ENCODE measurements around the gene GMPPA.

The GMPPA gene

DNA sequence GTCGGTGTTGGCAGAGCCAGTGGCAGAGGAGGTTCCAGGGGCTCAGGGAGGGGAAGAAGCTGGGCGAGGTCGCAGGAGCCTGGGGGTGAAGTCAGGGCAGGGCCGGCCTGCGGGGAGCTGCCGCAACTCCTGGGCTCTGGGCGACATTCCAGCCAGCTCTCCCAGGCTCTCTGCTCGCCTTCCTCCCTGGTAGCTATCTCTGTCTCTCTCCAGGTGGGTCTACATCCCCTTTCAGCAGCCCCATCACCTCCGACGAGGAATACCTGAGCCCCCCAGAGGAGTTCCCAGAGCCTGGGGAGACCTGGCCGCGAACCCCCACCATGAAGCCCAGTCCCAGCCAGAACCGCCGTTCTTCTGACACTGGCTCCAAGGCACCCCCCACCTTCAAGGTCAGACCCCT is 37.0 kb upstream of the GMPPA start:
- no peak for DNase-seq
- no peak for TF ChIP-seq GATA1 (IDR thresholded peaks at IDR 0.05; ENCODE audit: low read depth, low read length)
- TF ChIP-seq POLR2A (IDR thresholded peaks at IDR 0.05; ENCODE audit: low read length) = no peak

- DNase-seq = no peak
- TF ChIP-seq GATA1 (IDR thresholded peaks at IDR 0.05; ENCODE audit: low read depth, low read length) (no peak), POLR2A (IDR thresholded peaks at IDR 0.05; ENCODE audit: low read length) (no peak)
Measured at GRCh38 chr2:219462349-219462748, 36.3 kb upstream of the GMPPA start.

GRCh38 chr2:219464286-219465032 is 34.2 kb upstream of the GMPPA start:
- no peak for DNase-seq
- TF ChIP-seq POLR2A (IDR thresholded peaks at IDR 0.05; ENCODE audit: low read length) (no peak), GATA1 (IDR thresholded peaks at IDR 0.05; ENCODE audit: low read depth, low read length) (no peak)

DNA sequence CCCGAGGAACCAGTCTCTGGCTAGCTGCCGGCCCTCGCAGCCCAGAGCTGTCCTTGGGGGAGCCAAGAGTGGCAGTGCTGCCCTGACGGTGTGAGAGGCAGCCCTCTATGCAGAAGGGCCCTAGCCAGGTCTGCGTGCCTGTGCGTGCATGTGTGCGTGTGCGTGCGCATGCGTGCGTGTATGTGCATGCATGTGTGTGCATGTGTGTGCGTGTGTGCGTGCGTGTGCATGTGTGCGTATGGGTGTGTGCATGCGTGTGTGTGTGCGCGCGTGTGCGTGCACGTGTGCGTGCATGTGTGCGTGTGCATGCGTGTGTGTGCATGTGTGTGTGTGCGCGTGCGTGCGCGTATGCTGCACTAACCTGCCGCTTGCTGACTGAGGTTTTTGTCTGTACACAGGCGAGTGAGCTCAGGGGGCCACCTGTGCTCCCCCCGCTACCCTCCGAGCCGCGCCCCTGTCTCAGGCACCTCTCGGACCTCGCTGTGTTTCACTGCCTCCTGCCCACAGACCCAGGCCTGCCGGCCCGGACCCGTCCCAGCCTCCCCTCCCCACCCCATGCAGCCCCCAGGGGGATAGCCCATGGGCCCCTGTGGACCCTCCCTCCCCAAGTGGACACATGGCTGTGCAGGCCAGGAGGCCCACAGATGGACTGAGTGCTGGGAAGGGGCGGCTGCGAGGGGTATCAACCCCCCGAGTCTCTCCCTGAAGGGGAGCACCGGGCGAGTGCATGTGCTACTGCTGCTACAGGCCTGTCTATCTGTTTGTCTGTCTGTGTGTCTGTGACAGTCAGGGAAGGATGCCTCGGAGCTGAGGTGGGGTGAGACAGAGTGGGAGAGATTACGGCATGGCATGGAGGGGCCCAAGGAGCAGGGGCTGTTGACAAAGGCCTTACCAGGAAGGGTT is 32.8 kb upstream of the GMPPA start:
- no peak for DNase-seq
- TF ChIP-seq POLR2A (IDR thresholded peaks at IDR 0.05; ENCODE audit: low read length) (no peak), GATA1 (IDR thresholded peaks at IDR 0.05; ENCODE audit: low read depth, low read length) (no peak)

- no peak for DNase-seq
- TF ChIP-seq GATA1 (IDR thresholded peaks at IDR 0.05; ENCODE audit: low read depth, low read length) = no peak
- TF ChIP-seq POLR2A (IDR thresholded peaks at IDR 0.05; ENCODE audit: low read length) = no peak
Measured at GRCh38 chr2:219466816-219467735, 31.6 kb upstream of the GMPPA start.

DNA sequence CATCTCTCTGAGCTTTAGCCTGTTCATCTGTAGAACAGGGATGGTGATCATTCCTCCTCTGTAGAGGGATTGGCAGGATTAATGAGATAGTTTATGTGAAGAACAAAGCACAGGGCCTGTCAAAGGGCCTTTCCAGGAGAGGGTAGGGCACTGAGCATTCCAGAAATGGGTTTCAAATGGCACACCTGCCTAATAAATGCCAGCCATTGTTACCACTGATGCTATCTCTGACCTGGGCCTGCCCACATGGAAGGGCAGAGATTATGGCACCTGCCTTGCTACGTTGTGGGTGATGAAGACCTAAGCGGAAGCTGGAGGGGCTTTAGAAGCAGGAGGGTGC is 31.0 kb upstream of the GMPPA start:
- no peak for DNase-seq
- TF ChIP-seq GATA1 (IDR thresholded peaks at IDR 0.05; ENCODE audit: low read depth, low read length) (no peak), POLR2A (IDR thresholded peaks at IDR 0.05; ENCODE audit: low read length) (no peak)

DNA sequence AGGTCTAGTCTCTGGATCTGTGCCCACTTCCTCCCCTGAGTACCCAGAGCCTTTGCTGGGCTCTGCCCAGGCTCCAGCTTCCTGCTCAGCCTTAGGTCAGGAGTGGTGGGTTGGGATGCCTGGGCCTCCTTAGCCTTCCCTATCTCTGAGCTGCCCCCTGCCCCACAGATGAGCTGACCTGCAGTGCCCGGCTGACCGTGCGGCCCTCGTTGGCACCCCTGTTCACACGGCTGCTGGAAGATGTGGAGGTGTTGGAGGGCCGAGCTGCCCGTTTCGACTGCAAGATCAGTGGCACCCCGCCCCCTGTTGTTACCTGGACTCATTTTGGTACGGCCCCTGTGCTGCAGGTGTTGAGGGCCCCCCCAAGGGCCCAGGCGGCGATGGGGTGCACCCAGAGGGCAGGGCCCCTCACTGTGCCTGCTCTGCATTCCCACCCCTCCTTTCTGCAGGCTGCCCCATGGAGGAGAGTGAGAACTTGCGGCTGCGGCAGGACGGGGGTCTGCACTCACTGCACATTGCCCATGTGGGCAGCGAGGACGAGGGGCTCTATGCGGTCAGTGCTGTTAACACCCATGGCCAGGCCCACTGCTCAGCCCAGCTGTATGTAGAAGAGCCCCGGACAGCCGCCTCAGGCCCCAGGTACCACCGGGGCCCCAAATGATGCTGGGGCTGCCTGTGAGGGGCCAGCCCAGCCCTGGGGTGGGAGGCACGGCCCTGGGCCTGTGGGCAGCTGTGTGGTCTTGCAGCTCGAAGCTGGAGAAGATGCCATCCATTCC is 30.1 kb upstream of the GMPPA start:
- DNase-seq = no peak
- TF ChIP-seq POLR2A (IDR thresholded peaks at IDR 0.05; ENCODE audit: low read length) (no peak), GATA1 (IDR thresholded peaks at IDR 0.05; ENCODE audit: low read depth, low read length) (no peak)

- DNase-seq = peak; percentile 33 to 34
Measured at GRCh38 chr2:219469186-219469724, 29.4 kb upstream of the GMPPA start.

GRCh38 chr2:219470429-219470828 is 28.3 kb upstream of the GMPPA start:
- peak; percentile 15 to 57 for DNase-seq
- no peak for TF ChIP-seq GATA1 (IDR thresholded peaks at IDR 0.05; ENCODE audit: low read depth, low read length)
- no peak for TF ChIP-seq POLR2A (IDR thresholded peaks at IDR 0.05; ENCODE audit: low read length)

More at GRCh38 chr2:219469186-219469724, 29.4 kb upstream of the GMPPA start:
- TF ChIP-seq POLR2A (IDR thresholded peaks at IDR 0.05; ENCODE audit: low read length) = no peak
- TF ChIP-seq GATA1 (IDR thresholded peaks at IDR 0.05; ENCODE audit: low read depth, low read length) = no peak

DNA sequence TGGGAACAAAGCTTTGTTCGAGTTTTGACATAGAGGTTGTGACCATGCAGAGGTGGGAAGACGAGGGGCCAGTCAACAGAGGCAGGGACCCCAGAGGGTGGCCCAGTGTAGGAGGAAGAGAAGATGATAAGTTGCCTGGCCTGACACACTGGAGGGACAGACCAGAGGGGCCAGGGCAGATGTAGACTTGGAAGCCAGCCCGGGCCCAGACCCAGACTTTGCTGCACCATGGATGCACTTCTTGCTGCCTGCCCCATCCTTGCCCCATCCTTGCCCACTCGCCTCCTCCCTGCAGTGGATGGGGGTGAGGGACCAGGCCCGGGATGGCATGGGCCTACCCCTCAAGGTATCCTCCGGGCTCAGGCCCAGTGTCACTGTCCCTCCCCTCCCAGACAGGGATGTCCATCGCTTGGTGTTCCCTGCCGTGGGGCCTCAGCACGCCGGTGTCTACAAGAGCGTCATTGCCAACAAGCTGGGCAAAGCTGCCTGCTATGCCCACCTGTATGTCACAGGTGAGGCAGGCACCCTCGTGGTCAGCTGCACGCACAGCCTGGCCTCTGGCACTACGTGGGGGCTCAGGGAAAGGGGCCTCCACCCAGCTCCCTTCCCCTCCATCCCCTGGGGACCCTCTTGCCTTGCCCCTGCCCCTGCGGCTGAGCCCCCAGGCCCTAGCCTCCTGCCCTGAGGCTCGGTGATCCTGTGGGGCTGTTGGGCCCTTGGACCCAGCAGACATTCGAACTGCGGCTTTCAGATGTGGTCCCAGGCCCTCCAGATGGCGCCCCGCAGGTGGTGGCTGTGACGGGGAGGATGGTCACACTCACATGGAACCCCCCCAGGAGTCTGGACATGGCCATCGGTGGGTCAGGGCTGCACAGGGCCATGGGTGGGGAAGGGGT is 27.0 kb upstream of the GMPPA start:
- TF ChIP-seq POLR2A (IDR thresholded peaks at IDR 0.05; ENCODE audit: low read length) = no peak
- no peak for TF ChIP-seq GATA1 (IDR thresholded peaks at IDR 0.05; ENCODE audit: low read depth, low read length)
- DNase-seq = no peak

GRCh38 chr2:219472629-219473187 is 26.0 kb upstream of the GMPPA start:
- TF ChIP-seq GATA1 (IDR thresholded peaks at IDR 0.05; ENCODE audit: low read depth, low read length) (no peak), POLR2A (IDR thresholded peaks at IDR 0.05; ENCODE audit: low read length) (no peak)
- no peak for DNase-seq
